GM23338 (cell line): Measurements from ENCODE around the gene ADAMTS17. TPM values are rescaled to one million over a fixed set of nuclear protein-coding genes. Genes with fewer than 3 reads are reported as not detected.

ENCODE experiments used
- ATAC-seq: fragments of 200-7000 bp; cut with Tn5 transposase; 3 replicates; pipeline ENCODE4 v1.9.1; 2020
- DNase-seq: peaks from one replicate; pipeline ENCODE4 v3.0.0-alpha.2; 2015; ENCODE audit warnings: low spot score
- H2AFZ ChIP-seq: fragments of 200-600 bp; sonication (generic); 2 replicates; pipeline ENCODE4 v1.8.0; 2016; ENCODE audit warnings: antibody characterized with exemption, mild to moderate bottlenecking, moderate library complexity
- H3F3A ChIP-seq: fragments of 200-600 bp; sonication (generic); replicated peaks from 2 replicates; pipeline ENCODE4 v1.8.0; 2017; ENCODE audit warnings: antibody characterized with exemption, mixed run types, low read depth
- H3K27ac ChIP-seq: fragments of 200-600 bp; sonication (generic); 2 replicates; pipeline ENCODE4 v1.6.1; 2016; ENCODE audit warnings: low read depth
- H3K27me3 ChIP-seq: fragments of 200-600 bp; sonication (generic); 2 replicates; pipeline ENCODE4 v1.8.0; 2016; ENCODE audit warnings: mild to moderate bottlenecking, mixed run types, moderate library complexity; ENCODE audit not compliant: insufficient read depth
- H3K36me3 ChIP-seq: fragments of 200-600 bp; sonication (generic); 2 replicates; pipeline ENCODE4 v1.8.0; 2016; ENCODE audit warnings: mild to moderate bottlenecking; ENCODE audit not compliant: insufficient read depth
- H3K4me1 ChIP-seq: fragments of 200-600 bp; sonication (generic); 2 replicates; pipeline ENCODE4 v1.8.0; 2016; ENCODE audit warnings: mild to moderate bottlenecking, moderate library complexity; ENCODE audit not compliant: insufficient read depth
- H3K4me2 ChIP-seq: fragments of 200-600 bp; sonication (generic); 2 replicates; pipeline ENCODE4 v1.7.1; 2017; ENCODE audit warnings: mixed run types
- H3K4me3 ChIP-seq: fragments of 200-600 bp; sonication (generic); 2 replicates; pipeline ENCODE4 v1.6.1; 2016; ENCODE audit warnings: mixed run types
- H3K79me2 ChIP-seq: fragments of 200-600 bp; sonication (generic); replicated peaks from 2 replicates; pipeline ENCODE4 v1.8.0; 2017; ENCODE audit warnings: mild to moderate bottlenecking; ENCODE audit not compliant: insufficient read depth
- H3K9me2 ChIP-seq: fragments of 200-600 bp; sonication (generic); 2 replicates; pipeline ENCODE4 v1.8.0; 2017; ENCODE audit not compliant: insufficient read depth
- H4K20me1 ChIP-seq: fragments of 200-600 bp; sonication (generic); replicated peaks from 2 replicates; pipeline ENCODE4 v1.8.0; 2017; ENCODE audit warnings: mild to moderate bottlenecking; ENCODE audit not compliant: insufficient read depth
- H3K27ac Mint-ChIP-seq: 2 replicates; pipeline ENCODE4 v1.8.0; 2020; ENCODE audit warnings: inconsistent platforms, mild to moderate bottlenecking, moderate library complexity, mixed read lengths
- H3K27me3 Mint-ChIP-seq: 3 replicates; pipeline ENCODE4 v1.8.0; 2022; ENCODE audit warnings: low read depth, mild to moderate bottlenecking, moderate library complexity, mixed read lengths, inconsistent platforms; ENCODE audit not compliant: insufficient read depth, poor library complexity
- H3K36me3 Mint-ChIP-seq: 3 replicates; pipeline ENCODE4 v1.8.0; 2021; ENCODE audit warnings: low read depth, mild to moderate bottlenecking, inconsistent platforms, moderate library complexity, mixed read lengths
- H3K4me1 Mint-ChIP-seq: 3 replicates; pipeline ENCODE4 v1.8.0; 2020; ENCODE audit warnings: mild to moderate bottlenecking, inconsistent platforms, mixed read lengths
- H3K4me3 Mint-ChIP-seq: 3 replicates; pipeline ENCODE4 v1.8.0; 2021; ENCODE audit warnings: moderate library complexity, mild to moderate bottlenecking, inconsistent platforms, mixed read lengths
- H3K9me3 Mint-ChIP-seq: 3 replicates; pipeline ENCODE4 v1.8.0; 2020; ENCODE audit warnings: moderate library complexity, mild to moderate bottlenecking, inconsistent platforms, mixed read lengths
- CREB1 ChIP-seq: fragments of 250-450 bp; sonication (Bioruptor Pico); IDR thresholded peaks from 2 replicates; pipeline ENCODE4 v1.5.0; 2020; ENCODE audit warnings: low read depth, mild to moderate bottlenecking, moderate library complexity
- EZH2 ChIP-seq: fragments of 200-600 bp; sonication (generic); IDR thresholded peaks from one replicate; pipeline ENCODE4 v1.8.0; 2017; ENCODE audit warnings: antibody characterized with exemption, mild to moderate bottlenecking, low read depth; ENCODE audit not compliant: unreplicated experiment
- EZH2phosphoT487 ChIP-seq: fragments of 200-600 bp; sonication (generic); IDR thresholded peaks from one replicate; pipeline ENCODE4 v1.8.1; 2018; ENCODE audit warnings: antibody characterized with exemption; ENCODE audit not compliant: unreplicated experiment
- JUNB ChIP-seq: IDR thresholded peaks from one replicate; pipeline ENCODE4 v1.6.1; 2016; ENCODE audit warnings: antibody characterized with exemption; ENCODE audit not compliant: unreplicated experiment
- NANOG ChIP-seq: IDR thresholded peaks from 2 replicates; pipeline ENCODE4 v1.6.1; 2016; ENCODE audit warnings: antibody characterized with exemption, borderline replicate concordance
- POLR2AphosphoS5 ChIP-seq: IDR thresholded peaks from 2 replicates; pipeline ENCODE4 v1.6.1; 2016; ENCODE audit warnings: antibody characterized with exemption, low read depth
- STAT1 ChIP-seq: IDR thresholded peaks from one replicate; pipeline ENCODE4 v1.6.1; 2016; ENCODE audit warnings: antibody characterized with exemption; ENCODE audit not compliant: unreplicated experiment
- ZNF114 ChIP-seq: fragments of 250-450 bp; sonication (Bioruptor Pico); IDR thresholded peaks from 2 replicates; pipeline ENCODE4 v1.5.0; 2020; ENCODE audit warnings: mild to moderate bottlenecking, moderate library complexity
- ZNF331 ChIP-seq: fragments of 250-450 bp; sonication (Bioruptor Pico); IDR thresholded peaks from 2 replicates; pipeline ENCODE4 v1.5.0; 2020; ENCODE audit warnings: low read depth, mild to moderate bottlenecking, moderate library complexity
- polyA plus RNA-seq: library from polyadenylated mRNA; unstranded; fragments of >200 nt; fragmentation: Nextera tagmentation; extraction: Ambion mirVana; gene quantifications from 2 replicates; pipeline ENCODE4 v1.2.1, GENCODE V29; 2016
- total RNA-seq: library from RNA; depleted of rRNA; stranded (reverse); fragments of >200 nt; shearing (Covaris generic); gene quantifications from 2 replicates; pipeline ENCODE4 v1.2.3, GENCODE V29; 2014
- TF ChIP-seq, protein P1 (sequence below): fragments of 250-450 bp; sonication (Bioruptor Pico); IDR thresholded peaks from 2 replicates; pipeline ENCODE4 v1.5.0; 2020; ENCODE audit warnings: mild to moderate bottlenecking, moderate library complexity
- TF ChIP-seq, protein P2 (sequence below): IDR thresholded peaks from 2 replicates; pipeline ENCODE4 v1.6.1; 2016; ENCODE audit warnings: antibody characterized with exemption
- TF ChIP-seq, protein P3 (sequence below): IDR thresholded peaks from one replicate; pipeline ENCODE4 v1.6.1; 2018; ENCODE audit warnings: antibody characterized with exemption; ENCODE audit not compliant: unreplicated experiment
- TF ChIP-seq, protein P4 (sequence below), 2 experiments: fragments of 200-600 bp in 1 of 2; sonication (generic) in 1 of 2; conservative IDR thresholded peaks; 2 replicates each; pipeline versions ENCODE4 v1.5.1 to v1.6.1; 2016 to 2017; ENCODE audit warnings: antibody characterized with exemption in 2 of 2, low read depth in 2 of 2, mild to moderate bottlenecking in 2 of 2, moderate library complexity in 1 of 2

ADAMTS17 gene
- total and polyA plus RNA-seq, 2 experiments from 2014 or later = 0.60 to 3.8 TPM

DNA sequence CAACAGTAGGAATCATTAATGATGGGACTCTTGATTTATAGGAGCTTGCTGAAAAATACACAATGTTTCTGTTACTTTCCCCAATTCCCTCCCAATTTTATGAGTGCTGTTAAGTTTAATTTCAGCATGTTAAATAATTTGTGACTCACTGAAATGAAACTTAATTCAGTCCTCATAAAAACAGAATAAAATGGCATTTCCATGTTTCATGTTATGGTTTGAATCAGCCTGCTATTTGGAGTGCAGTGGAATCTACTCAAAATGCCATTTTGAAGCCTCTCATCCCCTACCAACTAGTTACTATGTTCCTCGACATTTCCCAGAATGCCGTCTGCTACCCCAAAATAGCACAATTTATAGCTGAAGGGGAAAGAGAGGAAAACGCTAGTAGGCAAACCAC, 237.5 kb downstream of the ADAMTS17 start:
- peaks cover 3% of the 10 kb centered on the region; the same call in 2 of the 3 replicates for H3K36me3 Mint-ChIP-seq
- no peak for ATAC-seq
- no peak for DNase-seq
- no peaks in the 10 kb centered on the region for H4K20me1 ChIP-seq
- H2AFZ ChIP-seq = no peak overlapping the region
- no peak overlapping the region for H3K4me3 ChIP-seq
- TF ChIP-seq, protein P1, sequence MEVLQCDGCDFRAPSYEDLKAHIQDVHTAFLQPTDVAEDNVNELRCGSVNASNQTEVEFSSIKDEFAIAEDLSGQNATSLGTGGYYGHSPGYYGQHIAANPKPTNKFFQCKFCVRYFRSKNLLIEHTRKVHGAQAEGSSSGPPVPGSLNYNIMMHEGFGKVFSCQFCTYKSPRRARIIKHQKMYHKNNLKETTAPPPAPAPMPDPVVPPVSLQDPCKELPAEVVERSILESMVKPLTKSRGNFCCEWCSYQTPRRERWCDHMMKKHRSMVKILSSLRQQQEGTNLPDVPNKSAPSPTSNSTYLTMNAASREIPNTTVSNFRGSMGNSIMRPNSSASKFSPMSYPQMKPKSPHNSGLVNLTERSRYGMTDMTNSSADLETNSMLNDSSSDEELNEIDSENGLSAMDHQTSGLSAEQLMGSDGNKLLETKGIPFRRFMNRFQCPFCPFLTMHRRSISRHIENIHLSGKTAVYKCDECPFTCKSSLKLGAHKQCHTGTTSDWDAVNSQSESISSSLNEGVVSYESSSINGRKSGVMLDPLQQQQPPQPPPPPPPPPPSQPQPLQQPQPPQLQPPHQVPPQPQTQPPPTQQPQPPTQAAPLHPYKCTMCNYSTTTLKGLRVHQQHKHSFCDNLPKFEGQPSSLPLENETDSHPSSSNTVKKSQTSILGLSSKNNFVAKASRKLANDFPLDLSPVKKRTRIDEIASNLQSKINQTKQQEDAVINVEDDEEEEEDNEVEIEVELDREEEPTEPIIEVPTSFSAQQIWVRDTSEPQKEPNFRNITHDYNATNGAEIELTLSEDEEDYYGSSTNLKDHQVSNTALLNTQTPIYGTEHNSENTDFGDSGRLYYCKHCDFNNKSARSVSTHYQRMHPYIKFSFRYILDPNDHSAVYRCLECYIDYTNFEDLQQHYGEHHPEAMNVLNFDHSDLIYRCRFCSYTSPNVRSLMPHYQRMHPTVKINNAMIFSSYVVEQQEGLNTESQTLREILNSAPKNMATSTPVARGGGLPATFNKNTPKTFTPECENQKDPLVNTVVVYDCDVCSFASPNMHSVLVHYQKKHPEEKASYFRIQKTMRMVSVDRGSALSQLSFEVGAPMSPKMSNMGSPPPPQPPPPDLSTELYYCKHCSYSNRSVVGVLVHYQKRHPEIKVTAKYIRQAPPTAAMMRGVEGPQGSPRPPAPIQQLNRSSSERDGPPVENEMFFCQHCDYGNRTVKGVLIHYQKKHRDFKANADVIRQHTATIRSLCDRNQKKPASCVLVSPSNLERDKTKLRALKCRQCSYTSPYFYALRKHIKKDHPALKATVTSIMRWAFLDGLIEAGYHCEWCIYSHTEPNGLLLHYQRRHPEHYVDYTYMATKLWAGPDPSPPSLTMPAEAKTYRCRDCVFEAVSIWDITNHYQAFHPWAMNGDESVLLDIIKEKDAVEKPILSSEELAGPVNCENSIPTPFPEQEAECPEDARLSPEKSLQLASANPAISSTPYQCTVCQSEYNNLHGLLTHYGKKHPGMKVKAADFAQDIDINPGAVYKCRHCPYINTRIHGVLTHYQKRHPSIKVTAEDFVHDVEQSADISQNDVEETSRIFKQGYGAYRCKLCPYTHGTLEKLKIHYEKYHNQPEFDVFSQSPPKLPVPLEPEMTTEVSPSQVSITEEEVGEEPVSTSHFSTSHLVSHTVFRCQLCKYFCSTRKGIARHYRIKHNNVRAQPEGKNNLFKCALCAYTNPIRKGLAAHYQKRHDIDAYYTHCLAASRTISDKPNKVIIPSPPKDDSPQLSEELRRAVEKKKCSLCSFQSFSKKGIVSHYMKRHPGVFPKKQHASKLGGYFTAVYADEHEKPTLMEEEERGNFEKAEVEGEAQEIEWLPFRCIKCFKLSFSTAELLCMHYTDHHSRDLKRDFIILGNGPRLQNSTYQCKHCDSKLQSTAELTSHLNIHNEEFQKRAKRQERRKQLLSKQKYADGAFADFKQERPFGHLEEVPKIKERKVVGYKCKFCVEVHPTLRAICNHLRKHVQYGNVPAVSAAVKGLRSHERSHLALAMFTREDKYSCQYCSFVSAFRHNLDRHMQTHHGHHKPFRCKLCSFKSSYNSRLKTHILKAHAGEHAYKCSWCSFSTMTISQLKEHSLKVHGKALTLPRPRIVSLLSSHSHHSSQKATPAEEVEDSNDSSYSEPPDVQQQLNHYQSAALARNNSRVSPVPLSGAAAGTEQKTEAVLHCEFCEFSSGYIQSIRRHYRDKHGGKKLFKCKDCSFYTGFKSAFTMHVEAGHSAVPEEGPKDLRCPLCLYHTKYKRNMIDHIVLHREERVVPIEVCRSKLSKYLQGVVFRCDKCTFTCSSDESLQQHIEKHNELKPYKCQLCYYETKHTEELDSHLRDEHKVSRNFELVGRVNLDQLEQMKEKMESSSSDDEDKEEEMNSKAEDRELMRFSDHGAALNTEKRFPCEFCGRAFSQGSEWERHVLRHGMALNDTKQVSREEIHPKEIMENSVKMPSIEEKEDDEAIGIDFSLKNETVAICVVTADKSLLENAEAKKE (CRISPR knock-in tag) = no peak
- no peak for TF ChIP-seq POLR2AphosphoS5
- TF ChIP-seq EZH2phosphoT487 = no peak
- no peak for TF ChIP-seq EZH2
- TF ChIP-seq, protein P2, sequence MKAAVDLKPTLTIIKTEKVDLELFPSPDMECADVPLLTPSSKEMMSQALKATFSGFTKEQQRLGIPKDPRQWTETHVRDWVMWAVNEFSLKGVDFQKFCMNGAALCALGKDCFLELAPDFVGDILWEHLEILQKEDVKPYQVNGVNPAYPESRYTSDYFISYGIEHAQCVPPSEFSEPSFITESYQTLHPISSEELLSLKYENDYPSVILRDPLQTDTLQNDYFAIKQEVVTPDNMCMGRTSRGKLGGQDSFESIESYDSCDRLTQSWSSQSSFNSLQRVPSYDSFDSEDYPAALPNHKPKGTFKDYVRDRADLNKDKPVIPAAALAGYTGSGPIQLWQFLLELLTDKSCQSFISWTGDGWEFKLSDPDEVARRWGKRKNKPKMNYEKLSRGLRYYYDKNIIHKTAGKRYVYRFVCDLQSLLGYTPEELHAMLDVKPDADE = no peak
- no peak for TF ChIP-seq STAT1
- TF ChIP-seq, protein P3, sequence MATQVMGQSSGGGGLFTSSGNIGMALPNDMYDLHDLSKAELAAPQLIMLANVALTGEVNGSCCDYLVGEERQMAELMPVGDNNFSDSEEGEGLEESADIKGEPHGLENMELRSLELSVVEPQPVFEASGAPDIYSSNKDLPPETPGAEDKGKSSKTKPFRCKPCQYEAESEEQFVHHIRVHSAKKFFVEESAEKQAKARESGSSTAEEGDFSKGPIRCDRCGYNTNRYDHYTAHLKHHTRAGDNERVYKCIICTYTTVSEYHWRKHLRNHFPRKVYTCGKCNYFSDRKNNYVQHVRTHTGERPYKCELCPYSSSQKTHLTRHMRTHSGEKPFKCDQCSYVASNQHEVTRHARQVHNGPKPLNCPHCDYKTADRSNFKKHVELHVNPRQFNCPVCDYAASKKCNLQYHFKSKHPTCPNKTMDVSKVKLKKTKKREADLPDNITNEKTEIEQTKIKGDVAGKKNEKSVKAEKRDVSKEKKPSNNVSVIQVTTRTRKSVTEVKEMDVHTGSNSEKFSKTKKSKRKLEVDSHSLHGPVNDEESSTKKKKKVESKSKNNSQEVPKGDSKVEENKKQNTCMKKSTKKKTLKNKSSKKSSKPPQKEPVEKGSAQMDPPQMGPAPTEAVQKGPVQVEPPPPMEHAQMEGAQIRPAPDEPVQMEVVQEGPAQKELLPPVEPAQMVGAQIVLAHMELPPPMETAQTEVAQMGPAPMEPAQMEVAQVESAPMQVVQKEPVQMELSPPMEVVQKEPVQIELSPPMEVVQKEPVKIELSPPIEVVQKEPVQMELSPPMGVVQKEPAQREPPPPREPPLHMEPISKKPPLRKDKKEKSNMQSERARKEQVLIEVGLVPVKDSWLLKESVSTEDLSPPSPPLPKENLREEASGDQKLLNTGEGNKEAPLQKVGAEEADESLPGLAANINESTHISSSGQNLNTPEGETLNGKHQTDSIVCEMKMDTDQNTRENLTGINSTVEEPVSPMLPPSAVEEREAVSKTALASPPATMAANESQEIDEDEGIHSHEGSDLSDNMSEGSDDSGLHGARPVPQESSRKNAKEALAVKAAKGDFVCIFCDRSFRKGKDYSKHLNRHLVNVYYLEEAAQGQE = no peak
- TF ChIP-seq CREB1 (CRISPR knock-in tag) = no peak
- TF ChIP-seq JUNB = no peak
- TF ChIP-seq, protein P4, sequence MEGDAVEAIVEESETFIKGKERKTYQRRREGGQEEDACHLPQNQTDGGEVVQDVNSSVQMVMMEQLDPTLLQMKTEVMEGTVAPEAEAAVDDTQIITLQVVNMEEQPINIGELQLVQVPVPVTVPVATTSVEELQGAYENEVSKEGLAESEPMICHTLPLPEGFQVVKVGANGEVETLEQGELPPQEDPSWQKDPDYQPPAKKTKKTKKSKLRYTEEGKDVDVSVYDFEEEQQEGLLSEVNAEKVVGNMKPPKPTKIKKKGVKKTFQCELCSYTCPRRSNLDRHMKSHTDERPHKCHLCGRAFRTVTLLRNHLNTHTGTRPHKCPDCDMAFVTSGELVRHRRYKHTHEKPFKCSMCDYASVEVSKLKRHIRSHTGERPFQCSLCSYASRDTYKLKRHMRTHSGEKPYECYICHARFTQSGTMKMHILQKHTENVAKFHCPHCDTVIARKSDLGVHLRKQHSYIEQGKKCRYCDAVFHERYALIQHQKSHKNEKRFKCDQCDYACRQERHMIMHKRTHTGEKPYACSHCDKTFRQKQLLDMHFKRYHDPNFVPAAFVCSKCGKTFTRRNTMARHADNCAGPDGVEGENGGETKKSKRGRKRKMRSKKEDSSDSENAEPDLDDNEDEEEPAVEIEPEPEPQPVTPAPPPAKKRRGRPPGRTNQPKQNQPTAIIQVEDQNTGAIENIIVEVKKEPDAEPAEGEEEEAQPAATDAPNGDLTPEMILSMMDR (conservative IDR thresholded peaks at IDR 0.05; ENCODE audit: low read depth in 2 of 2) = no peak
- TF ChIP-seq ZNF331 (CRISPR knock-in tag) = no peak
- TF ChIP-seq ZNF114 (CRISPR knock-in tag) = no peak
- TF ChIP-seq NANOG = no peak
- no peak overlapping the region for H3K27ac Mint-ChIP-seq
- H3K4me3 Mint-ChIP-seq = no peak overlapping the region
- no peaks in the 10 kb centered on the region for H3K27me3 ChIP-seq
- no peak overlapping the region for H3K4me2 ChIP-seq
- H3K27me3 Mint-ChIP-seq = no peaks in the 10 kb centered on the region
- no peak overlapping the region for H3K27ac ChIP-seq
- no peaks in the 10 kb centered on the region for H3K4me1 Mint-ChIP-seq
- H3K9me3 Mint-ChIP-seq = peaks cover 4% of the 10 kb centered on the region; the same call in 2 of the 3 replicates
- H3K36me3 ChIP-seq = no peaks in the 10 kb centered on the region
- H3K9me2 ChIP-seq = no peaks in the 10 kb centered on the region
- H3F3A ChIP-seq = no peaks in the 10 kb centered on the region
- no peaks in the 10 kb centered on the region for H3K79me2 ChIP-seq
- no peaks in the 10 kb centered on the region for H3K4me1 ChIP-seq
